VCaP (cell line): Measurements from ENCODE around the gene FNDC3B.

ENCODE experiments used
- H3K27ac ChIP-seq: fragments of 450-650 bp; 2 replicates; pipeline ENCODE4 v1.5.1; 2017
- CTCF ChIP-seq: fragments of 450-650 bp; conservative IDR thresholded peaks from 2 replicates; pipeline ENCODE4 v1.5.1; 2017; ENCODE audit warnings: mild to moderate bottlenecking, moderate library complexity

FNDC3B gene

GRCh38 chr3:172262991-172263608 lies 223.7 kb downstream of the FNDC3B start:
- TF ChIP-seq CTCF = no peak
- no peak overlapping the region for H3K27ac ChIP-seq

- H3K27ac ChIP-seq = no peak overlapping the region
- no peak for TF ChIP-seq CTCF
Observed at GRCh38 chr3:172263781-172264486, 224.6 kb downstream of the FNDC3B start.

- H3K27ac ChIP-seq = no peak overlapping the region
- no peak for TF ChIP-seq CTCF
Observed at GRCh38 chr3:172266103-172266502, 226.7 kb downstream of the FNDC3B start.

GRCh38 chr3:172268425-172268824 lies 229.0 kb downstream of the FNDC3B start:
- no peak for TF ChIP-seq CTCF
- no peak overlapping the region for H3K27ac ChIP-seq

GRCh38 chr3:172268868-172269267 lies 229.5 kb downstream of the FNDC3B start:
- no peak overlapping the region for H3K27ac ChIP-seq
- no peak for TF ChIP-seq CTCF

GRCh38 chr3:172270557-172271166 lies 231.3 kb downstream of the FNDC3B start:
- no peak for TF ChIP-seq CTCF
- H3K27ac ChIP-seq = no peak overlapping the region

- no peak overlapping the region for H3K27ac ChIP-seq
- no peak for TF ChIP-seq CTCF
Observed at GRCh38 chr3:172271386-172271976, 232.1 kb downstream of the FNDC3B start.
